Measurements from ENCODE around the gene ARSI.
A peak's percentile ranks its signal among the peaks of the same experiment; 100 is the strongest.

Gene ARSI

DNA sequence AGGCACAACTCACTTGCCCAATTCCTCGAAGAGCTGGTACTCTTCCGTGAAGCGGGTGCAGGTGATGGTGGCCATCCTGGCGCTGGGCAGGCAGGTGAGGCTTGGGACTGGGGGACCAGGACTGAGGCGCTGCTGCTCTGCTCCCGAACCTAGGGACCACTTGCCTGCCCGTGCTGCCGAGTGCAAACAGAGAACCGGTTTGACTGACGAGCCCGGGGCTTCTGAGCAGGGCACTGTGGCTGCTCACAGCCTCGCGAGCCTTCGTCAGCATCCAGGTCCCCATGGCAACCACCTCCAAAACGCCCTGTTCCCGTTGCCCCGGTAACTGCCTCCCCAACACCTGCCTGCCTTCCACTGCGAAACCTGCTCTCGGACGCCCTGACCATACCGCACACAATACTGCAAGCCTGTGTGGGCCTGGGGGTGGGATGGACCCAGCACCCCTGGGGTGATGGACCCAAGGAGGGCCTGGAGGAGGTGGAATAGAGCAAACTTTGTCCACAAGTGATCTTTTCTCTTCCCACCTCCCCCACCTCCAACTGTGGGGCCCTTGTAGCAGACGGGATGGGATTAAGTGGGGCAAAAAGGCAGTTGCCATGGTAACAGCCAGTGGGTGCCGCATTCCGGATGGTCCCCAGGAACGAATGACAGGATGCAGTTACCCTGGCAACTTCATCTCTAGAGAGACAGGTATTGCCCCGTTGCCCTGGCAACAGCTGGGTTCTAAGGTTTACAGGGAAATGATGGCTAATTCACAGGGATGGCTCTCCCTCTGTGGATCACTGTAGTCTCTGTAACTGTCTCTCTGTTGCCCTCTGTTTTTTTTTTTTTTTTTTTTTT, 12.9 kb downstream of the ARSI start, which contains the start of gene CAMK2A:
CAMK2A (minus strand) TSS at position 223 of the 840 bp plus-strand sequence; CDS start at position 75, 148 bp downstream.
- H3K4me3 ChIP-seq (ENCODE audit: low read depth, low read length), result no peak within 1 kb of the TSS
- peak; percentile 7 for DNase-seq (ENCODE audit: low read depth)
- TF ChIP-seq CTCF (IDR thresholded peaks at IDR 0.05; ENCODE audit: insufficient read depth, low read depth, low read length, missing control alignments), result no peak

GRCh38 chr5:150288791-150289190, 13.9 kb downstream of the ARSI start:
- no peak for TF ChIP-seq CTCF (IDR thresholded peaks at IDR 0.05; ENCODE audit: insufficient read depth, low read depth, low read length, missing control alignments)
- no peak overlapping the region for H3K4me3 ChIP-seq (ENCODE audit: low read depth, low read length)
- no peak for DNase-seq (ENCODE audit: low read depth)

DNA sequence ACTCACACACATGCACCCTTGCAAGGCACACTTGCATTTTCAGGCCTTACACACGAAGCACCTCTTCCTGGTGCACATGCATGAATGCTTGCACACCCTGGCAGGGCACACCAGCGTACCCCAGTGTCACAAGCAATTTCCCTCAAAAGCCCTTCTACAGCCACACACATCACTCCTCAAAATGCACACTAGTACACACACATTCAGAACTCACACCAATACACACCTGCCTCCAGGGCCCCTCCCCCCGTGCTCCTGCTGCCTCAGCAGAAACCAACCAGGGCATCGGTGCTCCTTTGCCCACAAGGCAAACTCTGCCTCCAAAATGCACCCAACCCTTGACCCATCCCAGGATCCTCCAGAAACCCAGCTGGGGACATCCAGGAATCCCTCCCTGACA, 14.3 kb downstream of the ARSI start:
- H3K4me3 ChIP-seq (ENCODE audit: low read depth, low read length), result no peak overlapping the region
- TF ChIP-seq CTCF (IDR thresholded peaks at IDR 0.05; ENCODE audit: insufficient read depth, low read depth, low read length, missing control alignments), result no peak
- DNase-seq (ENCODE audit: low read depth), result no peak

DNA sequence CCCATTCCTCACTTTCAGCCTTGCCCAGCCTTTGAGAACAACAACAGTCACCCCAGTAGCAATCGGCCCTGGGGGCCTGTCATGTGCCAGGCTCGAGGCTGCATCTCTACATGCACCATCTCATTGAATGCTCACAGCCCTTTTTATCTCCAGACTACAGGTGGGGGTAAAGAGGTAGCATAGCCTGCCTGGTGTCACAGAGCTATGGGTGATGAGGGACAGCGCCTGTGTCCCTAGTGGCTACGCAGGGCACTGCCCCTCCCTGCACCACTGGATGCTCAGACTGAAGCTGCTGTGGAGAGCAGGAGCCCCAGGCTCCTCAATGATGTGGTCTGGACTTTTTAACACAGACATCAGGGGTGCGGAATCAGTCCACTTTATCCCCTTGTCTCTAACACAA, 15.9 kb downstream of the ARSI start:
- TF ChIP-seq CTCF (IDR thresholded peaks at IDR 0.05; ENCODE audit: insufficient read depth, low read depth, low read length, missing control alignments), result peak; percentile 37
- peak; percentile 30 for DNase-seq (ENCODE audit: low read depth)
- H3K4me3 ChIP-seq (ENCODE audit: low read depth, low read length), result no peak overlapping the region

GRCh38 chr5:150285114-150285513, 17.6 kb downstream of the ARSI start:
- DNase-seq (ENCODE audit: low read depth), result no peak
- H3K4me3 ChIP-seq (ENCODE audit: low read depth, low read length), result no peak overlapping the region
- TF ChIP-seq CTCF (IDR thresholded peaks at IDR 0.05; ENCODE audit: insufficient read depth, low read depth, low read length, missing control alignments), result no peak

DNA sequence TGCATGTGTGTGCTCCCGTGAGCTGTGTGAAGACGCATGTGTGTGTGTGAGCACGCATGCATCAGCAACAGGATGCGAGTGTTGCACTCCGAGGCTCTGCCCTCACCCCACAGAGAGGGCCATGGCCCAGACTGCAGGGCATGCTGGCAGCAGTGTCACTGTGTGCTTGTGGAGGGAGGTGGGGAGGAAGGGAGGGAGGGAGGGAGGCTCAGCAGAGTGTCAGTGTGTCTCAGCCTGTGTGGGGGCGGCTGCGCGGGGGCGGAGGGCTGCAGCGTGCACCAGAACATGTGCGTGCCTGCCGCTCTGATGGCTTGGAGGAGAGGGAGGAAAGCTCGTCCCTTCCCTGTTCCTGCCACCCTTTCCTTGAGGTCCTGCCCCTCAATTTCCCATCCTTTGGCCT, 18.4 kb downstream of the ARSI start:
- no peak for DNase-seq (ENCODE audit: low read depth)
- H3K4me3 ChIP-seq (ENCODE audit: low read depth, low read length), result no peak overlapping the region
- no peak for TF ChIP-seq CTCF (IDR thresholded peaks at IDR 0.05; ENCODE audit: insufficient read depth, low read depth, low read length, missing control alignments)

DNA sequence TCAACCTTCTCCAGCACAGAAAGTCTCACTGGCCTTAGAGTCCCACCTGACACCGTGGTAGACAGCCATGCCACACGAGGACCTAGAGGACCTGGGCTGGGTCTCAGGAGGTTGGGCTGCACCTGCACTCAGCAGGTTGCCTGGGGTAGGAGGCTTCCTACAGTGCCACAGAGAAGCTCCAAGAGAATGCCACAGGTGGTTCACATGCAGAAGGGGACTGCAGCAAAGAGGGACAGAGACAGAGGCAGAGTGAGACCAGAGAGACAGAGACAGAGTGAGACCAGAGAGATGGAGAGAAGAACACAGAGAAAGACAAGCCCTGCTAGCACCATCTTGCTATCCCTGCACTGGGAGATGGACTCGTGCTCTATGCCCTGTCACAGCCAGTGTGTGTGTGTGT, 18.8 kb downstream of the ARSI start:
- H3K4me3 ChIP-seq (ENCODE audit: low read depth, low read length), result no peak overlapping the region
- no peak for DNase-seq (ENCODE audit: low read depth)
- no peak for TF ChIP-seq CTCF (IDR thresholded peaks at IDR 0.05; ENCODE audit: insufficient read depth, low read depth, low read length, missing control alignments)
